Activated CD4-positive, alpha-beta T cell treated with anti-CD3 and anti-CD28 coated beads, Interleukin-2, amount 10 ng/mL, durations not matched to agents 24 days and 14 days (primary cell): Measurements from ENCODE around the gene JAZF1. TPM values are rescaled to one million over a fixed set of nuclear protein-coding genes. Genes with fewer than 3 reads are reported as not detected.
A peak's percentile ranks its signal among the peaks of the same experiment; 100 is the strongest.

Experiments
- DNase-seq: peaks from one replicate; pipeline ENCODE4 v3.0.0; 2022
- H3K27ac Mint-ChIP-seq: one replicate; pipeline ENCODE4 v1.8.0; 2022; ENCODE audit warnings: mild to moderate bottlenecking, mixed read lengths
- H3K27me3 Mint-ChIP-seq: one replicate; pipeline ENCODE4 v1.8.0; 2022; ENCODE audit warnings: mixed read lengths
- H3K36me3 Mint-ChIP-seq: one replicate; pipeline ENCODE4 v1.8.0; 2022; ENCODE audit warnings: low read depth, mild to moderate bottlenecking, mixed read lengths
- H3K4me1 Mint-ChIP-seq: one replicate; pipeline ENCODE4 v1.8.0; 2021; ENCODE audit warnings: mixed read lengths
- H3K4me3 Mint-ChIP-seq: one replicate; pipeline ENCODE4 v1.8.0; 2022; ENCODE audit warnings: mild to moderate bottlenecking, moderate library complexity, mixed read lengths
- H3K9me3 Mint-ChIP-seq: one replicate; pipeline ENCODE4 v1.8.0; 2021; ENCODE audit warnings: mixed read lengths
- intact Hi-C: fragments of 100-400 bp; cut with micrococcal nuclease; formaldehyde crosslinking; loops from one replicate; pipeline ENCODE4 v1.15.1; 2023
- total RNA-seq: library from RNA; stranded (reverse); gene quantifications from 2 replicates; pipeline ENCODE4 v1.2.3, GENCODE V29; 2022

JAZF1 gene
- total RNA-seq, 1 donor from 2014 or later, result 4.2 TPM

GRCh38 chr7:27875832-27876231 lies 304.8 kb downstream of the JAZF1 start:
- no peak for DNase-seq
- no peak overlapping the region for H3K4me3 Mint-ChIP-seq
- no peaks in the 10 kb centered on the region for H3K36me3 Mint-ChIP-seq
- no peaks in the 10 kb centered on the region for H3K4me1 Mint-ChIP-seq
- intact Hi-C loops, result no loop called here
- H3K27me3 Mint-ChIP-seq, result peaks cover 3% of the 10 kb centered on the region
- no peak overlapping the region for H3K27ac Mint-ChIP-seq
- H3K9me3 Mint-ChIP-seq, result no peaks in the 10 kb centered on the region

DNA sequence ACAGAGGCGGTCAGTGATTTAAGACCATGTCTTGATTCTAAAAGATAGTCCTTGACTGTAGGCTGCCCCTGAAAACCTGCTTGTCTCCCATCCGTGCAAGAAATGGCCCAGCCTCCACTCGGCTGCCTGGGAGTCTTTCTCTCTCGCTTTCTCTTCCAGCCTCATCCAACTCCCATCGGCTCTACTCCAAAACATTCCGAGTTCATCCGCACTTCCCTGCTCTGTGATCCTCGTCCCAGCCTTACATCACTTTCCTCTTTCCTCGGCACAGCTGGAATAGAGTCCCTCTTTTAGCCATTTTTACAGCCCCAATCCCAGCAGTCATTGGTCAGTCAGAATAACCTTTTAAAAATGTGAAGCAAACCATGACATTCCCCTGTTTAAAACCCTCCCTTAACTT lies 305.5 kb downstream of the JAZF1 start:
- intact Hi-C loops, result no loop called here
- no peak for DNase-seq
- Mint-ChIP-seq H3K27me3 (peaks cover 3% of the 10 kb centered on the region), H3K4me1 (no peaks in the 10 kb centered on the region), H3K36me3 (no peaks in the 10 kb centered on the region), H3K9me3 (no peaks in the 10 kb centered on the region), H3K4me3 (no peak overlapping the region), H3K27ac (no peak overlapping the region)

GRCh38 chr7:27873981-27874957 lies 306.3 kb downstream of the JAZF1 start:
- H3K27ac Mint-ChIP-seq, result no peak overlapping the region
- no peaks in the 10 kb centered on the region for H3K9me3 Mint-ChIP-seq
- H3K4me3 Mint-ChIP-seq, result no peak overlapping the region
- no peaks in the 10 kb centered on the region for H3K36me3 Mint-ChIP-seq
- H3K27me3 Mint-ChIP-seq, result peaks cover 3% of the 10 kb centered on the region
- H3K4me1 Mint-ChIP-seq, result no peaks in the 10 kb centered on the region
- no peak for DNase-seq
- intact Hi-C loops, result no loop called here

GRCh38 chr7:27872356-27873275 lies 308.0 kb downstream of the JAZF1 start:
- Mint-ChIP-seq H3K4me3 (no peak overlapping the region), H3K27ac (no peak overlapping the region), H3K9me3 (no peaks in the 10 kb centered on the region), H3K27me3 (peaks cover 3% of the 10 kb centered on the region), H3K4me1 (no peaks in the 10 kb centered on the region), H3K36me3 (no peaks in the 10 kb centered on the region)
- DNase-seq, result no peak
- intact Hi-C loops, result no loop called here

DNA sequence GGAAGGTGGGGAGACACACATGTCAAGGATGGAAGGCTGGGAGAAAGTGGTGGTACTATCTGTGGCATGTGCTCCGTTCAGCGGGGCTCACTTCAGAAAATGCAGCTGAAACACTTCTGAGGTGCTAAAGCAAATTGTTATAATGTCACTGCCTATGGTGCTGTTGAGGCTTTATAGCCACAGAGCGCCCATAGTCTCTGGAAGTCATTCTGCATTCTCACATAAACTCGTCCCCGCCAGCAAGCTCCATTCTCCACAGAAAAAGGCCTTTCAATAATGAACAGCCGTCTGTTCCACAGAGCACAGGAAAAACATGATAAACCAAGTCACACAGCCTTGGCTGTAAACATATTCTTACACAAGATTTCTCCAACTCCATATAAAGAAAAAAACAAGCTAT lies 308.7 kb downstream of the JAZF1 start:
- H3K4me1 Mint-ChIP-seq, result no peaks in the 10 kb centered on the region
- no peaks in the 10 kb centered on the region for H3K36me3 Mint-ChIP-seq
- no peak overlapping the region for H3K4me3 Mint-ChIP-seq
- peaks cover 3% of the 10 kb centered on the region for H3K27me3 Mint-ChIP-seq
- no peaks in the 10 kb centered on the region for H3K9me3 Mint-ChIP-seq
- DNase-seq, result no peak
- intact Hi-C loops, result no loop called here
- H3K27ac Mint-ChIP-seq, result no peak overlapping the region

- intact Hi-C loops, result no loop called here
- H3K27ac Mint-ChIP-seq, result no peak overlapping the region
- no peak overlapping the region for H3K4me3 Mint-ChIP-seq
- DNase-seq, result no peak
- no peaks in the 10 kb centered on the region for H3K9me3 Mint-ChIP-seq
- H3K36me3 Mint-ChIP-seq, result no peaks in the 10 kb centered on the region
- peaks cover 3% of the 10 kb centered on the region for H3K27me3 Mint-ChIP-seq
- peaks cover 2% of the 10 kb centered on the region for H3K4me1 Mint-ChIP-seq
Observed at GRCh38 chr7:27871086-27871485, 309.5 kb downstream of the JAZF1 start.

- intact Hi-C loops, result no loop called here
- no peak overlapping the region for H3K4me3 Mint-ChIP-seq
- no peaks in the 10 kb centered on the region for H3K9me3 Mint-ChIP-seq
Observed at GRCh38 chr7:27870595-27870994, 310.0 kb downstream of the JAZF1 start.

GRCh38 chr7:27869056-27869455 lies 311.5 kb downstream of the JAZF1 start:
- Mint-ChIP-seq H3K36me3 (no peaks in the 10 kb centered on the region), H3K27me3 (peaks cover 3% of the 10 kb centered on the region), H3K4me3 (no peak overlapping the region), H3K27ac (no peak overlapping the region), H3K9me3 (no peaks in the 10 kb centered on the region), H3K4me1 (peaks cover 2% of the 10 kb centered on the region)
- DNase-seq, result no peak
- intact Hi-C loops, result no loop called here

More at GRCh38 chr7:27870595-27870994, 310.0 kb downstream of the JAZF1 start:
- H3K27ac Mint-ChIP-seq, result no peak overlapping the region
- H3K4me1 Mint-ChIP-seq, result peaks cover 2% of the 10 kb centered on the region
- no peaks in the 10 kb centered on the region for H3K36me3 Mint-ChIP-seq
- peaks cover 3% of the 10 kb centered on the region for H3K27me3 Mint-ChIP-seq
- no peak for DNase-seq

- Mint-ChIP-seq H3K9me3 (no peaks in the 10 kb centered on the region), H3K36me3 (no peaks in the 10 kb centered on the region), H3K27ac (no peak overlapping the region), H3K4me3 (no peak overlapping the region), H3K27me3 (no peaks in the 10 kb centered on the region), H3K4me1 (peaks cover 2% of the 10 kb centered on the region)
- DNase-seq, result no peak
- intact Hi-C loops, result no loop called here
Observed at GRCh38 chr7:27868131-27868550, 312.5 kb downstream of the JAZF1 start.

- Mint-ChIP-seq H3K4me1 (peaks cover 2% of the 10 kb centered on the region), H3K4me3 (no peak overlapping the region), H3K27me3 (no peaks in the 10 kb centered on the region), H3K36me3 (no peaks in the 10 kb centered on the region), H3K9me3 (no peaks in the 10 kb centered on the region), H3K27ac (no peak overlapping the region)
- DNase-seq, result no peak
- intact Hi-C loops, result no loop called here
Observed at GRCh38 chr7:27866828-27867672, 313.5 kb downstream of the JAZF1 start.

DNA sequence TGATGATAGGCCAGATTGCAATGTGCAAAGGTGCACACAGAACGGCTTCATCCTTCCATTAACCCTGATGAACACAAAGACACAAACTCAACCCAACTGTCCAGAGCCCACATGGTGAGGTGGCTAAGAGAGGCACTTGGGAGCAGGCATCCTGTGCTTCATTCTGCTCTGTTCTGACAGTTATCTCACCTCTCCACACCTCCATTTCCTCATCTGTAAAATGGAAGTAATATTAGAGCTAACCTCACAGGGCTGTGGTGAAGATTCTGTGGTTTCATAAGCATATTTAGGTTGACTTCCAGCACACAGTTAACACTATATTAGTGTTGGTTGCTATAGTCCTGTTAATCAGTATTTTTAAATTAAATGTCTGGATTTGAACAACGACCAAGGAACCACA lies 314.3 kb downstream of the JAZF1 start:
- Mint-ChIP-seq H3K27ac (no peak overlapping the region), H3K9me3 (no peaks in the 10 kb centered on the region), H3K27me3 (no peaks in the 10 kb centered on the region), H3K36me3 (no peaks in the 10 kb centered on the region), H3K4me1 (peaks cover 2% of the 10 kb centered on the region), H3K4me3 (no peak overlapping the region)
- intact Hi-C loops, result no loop called here
- DNase-seq, result no peak

GRCh38 chr7:27863880-27864279 lies 316.7 kb downstream of the JAZF1 start:
- Mint-ChIP-seq H3K4me1 (peaks cover 2% of the 10 kb centered on the region), H3K9me3 (no peaks in the 10 kb centered on the region), H3K27me3 (no peaks in the 10 kb centered on the region), H3K27ac (peak overlapping the region; percentile 7), H3K4me3 (no peak overlapping the region), H3K36me3 (no peaks in the 10 kb centered on the region)
- DNase-seq, result no peak
- intact Hi-C loops, result no loop called here

GRCh38 chr7:27861747-27862146 lies 318.8 kb downstream of the JAZF1 start:
- Mint-ChIP-seq H3K9me3 (no peaks in the 10 kb centered on the region), H3K27me3 (no peaks in the 10 kb centered on the region), H3K4me1 (peaks cover 2% of the 10 kb centered on the region)

More at GRCh38 chr7:27861747-27862146, 318.8 kb downstream of the JAZF1 start:
- Mint-ChIP-seq H3K4me3 (no peak overlapping the region), H3K36me3 (no peaks in the 10 kb centered on the region), H3K27ac (no peak overlapping the region)
- DNase-seq, result no peak
- intact Hi-C loops, result no loop called here
